ENCODE results near the gene MFSD11.
"Not testable (repeated sequence)": the region's sequence is repeated elsewhere in the genome, so short reads cannot be mapped to it uniquely, and the experiment has no call there.

MFSD11 gene

GRCh38 chr17:76789235-76789788, 51.4 kb downstream of the MFSD11 start:
- DNase-seq (ENCODE audit: extremely low spot score, insufficient read length, low read depth) = no peak

DNA sequence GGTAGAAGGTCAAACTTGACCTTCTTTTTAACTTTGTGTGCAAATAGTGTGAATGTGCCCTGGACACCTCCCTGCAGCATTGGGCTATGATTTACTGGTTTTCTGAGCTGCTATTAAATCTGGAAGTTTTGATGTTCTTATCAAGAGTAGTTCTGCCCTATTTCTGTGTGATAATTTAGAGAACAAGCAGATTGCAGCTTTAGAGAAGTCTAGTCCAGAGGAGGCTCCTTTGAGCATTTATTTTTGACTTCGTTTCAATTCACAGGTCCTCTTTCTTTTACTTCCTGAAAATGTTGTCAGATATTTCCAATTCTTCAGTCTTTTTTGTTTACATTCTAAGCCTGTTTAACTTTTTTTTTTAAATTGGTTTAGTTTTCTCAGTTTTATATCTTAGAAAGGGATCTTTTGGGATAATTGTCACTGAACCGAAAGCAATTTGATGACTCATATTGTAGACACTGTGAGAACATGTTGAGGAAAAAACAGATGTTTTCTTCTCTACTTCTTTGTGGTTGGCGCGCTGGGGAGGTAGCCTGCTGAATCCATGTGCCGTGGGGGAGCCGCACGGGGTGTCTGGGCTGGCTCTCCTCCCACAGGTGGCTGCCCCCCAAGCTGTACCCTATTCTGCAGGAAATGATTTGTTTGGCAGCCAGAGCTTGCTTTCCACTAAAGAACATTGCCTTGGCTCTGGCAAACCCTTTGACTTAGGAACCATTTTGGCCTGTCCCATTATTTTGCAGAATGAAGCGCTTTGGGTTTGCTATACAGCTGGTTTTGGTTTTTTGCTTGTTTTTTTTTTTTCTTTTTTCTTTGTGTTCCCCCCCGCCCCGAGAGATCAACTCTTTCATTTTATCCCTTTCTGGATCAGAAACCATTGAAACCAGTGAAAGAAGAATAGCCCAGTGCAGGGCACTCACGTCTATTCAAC, 53.4 kb downstream of the MFSD11 start:
- no peak for FAIRE-seq

More at GRCh38 chr17:76789235-76789788, 51.4 kb downstream of the MFSD11 start:
- no peak for FAIRE-seq

GRCh38 chr17:76792348-76792747, 54.4 kb downstream of the MFSD11 start:
- DNase-seq (ENCODE audit: extremely low spot score, insufficient read length, low read depth) = no peak
- no peak for FAIRE-seq

More for the DNA sequence above, 53.4 kb downstream of the MFSD11 start:
- peak; percentile 15 for DNase-seq (ENCODE audit: extremely low spot score, insufficient read length, low read depth)

DNA sequence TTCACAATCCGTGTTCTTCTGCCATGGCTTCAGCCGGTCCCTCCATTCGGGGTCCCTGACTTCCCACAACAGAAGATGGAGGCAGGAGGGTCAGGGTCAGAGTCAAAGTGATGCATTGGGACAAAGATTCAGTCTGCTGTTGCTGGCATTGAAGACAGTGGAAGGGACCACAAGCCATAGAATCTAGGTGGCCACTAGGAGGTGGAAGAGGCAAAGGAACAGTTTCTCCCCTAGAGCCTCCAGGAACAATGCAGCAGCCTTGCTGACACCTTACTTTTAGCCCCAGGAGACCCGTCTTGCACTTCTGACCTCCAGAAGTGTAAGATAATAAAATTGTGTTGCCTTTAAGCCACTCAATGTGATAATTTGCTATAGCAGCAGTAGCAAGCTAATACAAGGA, 55.9 kb downstream of the MFSD11 start:
- no peak for FAIRE-seq
- DNase-seq (ENCODE audit: extremely low spot score, insufficient read length, low read depth) = no peak

- DNase-seq (ENCODE audit: extremely low spot score, insufficient read length, low read depth) = no peak
- FAIRE-seq = no peak
These were observed 58.2 kb downstream of the MFSD11 start for GRCh38 chr17:76796081-76796480.

DNA sequence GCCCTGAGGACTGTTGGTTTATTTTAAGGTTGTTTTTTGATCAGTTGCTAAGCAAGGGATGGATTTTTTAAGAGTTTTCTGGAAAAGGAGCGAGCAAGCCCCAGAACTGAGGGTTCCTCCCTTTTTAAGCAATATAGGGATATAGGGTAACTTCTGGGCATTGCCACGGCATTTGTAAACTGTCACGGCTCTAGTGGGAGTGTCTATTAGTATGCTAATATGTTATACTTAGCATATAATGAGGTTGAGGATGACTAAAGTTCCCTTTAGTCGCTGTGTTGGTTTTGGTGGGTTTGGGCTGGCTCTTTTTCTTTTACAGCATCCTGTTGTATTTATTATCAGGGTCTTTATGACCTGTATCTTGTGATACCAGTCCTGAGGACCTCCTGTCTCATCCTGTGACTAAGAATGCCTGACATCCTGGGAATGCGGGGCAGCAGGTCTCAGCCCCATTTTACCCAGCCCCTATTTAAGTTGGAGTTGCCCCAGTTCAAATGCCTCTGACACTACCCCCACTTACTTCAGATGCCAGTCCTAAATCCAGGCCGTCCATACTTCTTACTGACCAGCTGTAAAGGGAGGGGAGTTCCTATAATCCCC, 59.4 kb downstream of the MFSD11 start:
- DNase-seq (ENCODE audit: extremely low spot score, insufficient read length, low read depth) (no peak), FAIRE-seq (no peak)

DNA sequence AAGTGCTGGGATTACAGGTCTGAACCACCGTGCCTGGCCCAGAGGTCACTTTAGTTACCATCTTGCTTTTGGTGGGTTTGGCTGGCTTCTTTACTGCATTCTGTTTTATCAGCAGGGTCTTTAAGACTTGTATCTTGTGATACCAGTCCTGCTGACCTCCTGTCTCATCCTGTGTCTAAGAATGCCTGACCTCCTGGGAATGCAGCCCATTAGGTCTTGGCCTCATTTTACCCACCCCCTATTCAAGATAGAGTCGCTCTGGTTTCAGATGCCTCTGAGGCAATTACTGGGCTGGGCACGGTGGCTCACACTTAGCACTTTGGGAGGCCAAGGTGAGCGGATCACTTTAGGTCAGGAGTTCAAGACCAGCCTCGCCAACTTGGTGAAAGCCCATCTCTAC, 63.8 kb downstream of the MFSD11 start:
- DNase-seq (ENCODE audit: extremely low spot score, insufficient read length, low read depth) (no peak), FAIRE-seq (no peak)

DNA sequence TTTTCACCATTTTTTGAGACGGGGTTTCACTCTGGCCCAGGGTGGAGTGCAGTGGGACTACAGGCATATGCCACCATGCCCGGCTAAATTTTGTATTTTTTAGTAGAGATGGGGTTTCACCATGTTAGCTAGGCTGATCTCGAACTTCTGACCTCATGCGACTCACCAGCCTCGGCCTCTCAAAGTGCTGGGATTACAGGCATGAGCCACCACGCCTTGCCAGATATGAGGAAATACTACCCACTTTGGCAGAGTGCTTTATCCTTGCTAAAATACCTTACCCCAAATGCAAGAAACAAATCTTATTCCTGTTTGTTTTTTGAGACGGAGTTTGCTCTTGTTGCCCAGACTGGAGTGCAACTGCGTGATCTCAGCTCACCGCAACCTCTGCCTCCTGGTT, 67.4 kb downstream of the MFSD11 start:
- DNase-seq (ENCODE audit: extremely low spot score, insufficient read length, low read depth) (no peak), FAIRE-seq (no peak)

GRCh38 chr17:76806151-76806550, 68.2 kb downstream of the MFSD11 start:
- not testable (repeated sequence) for DNase-seq (ENCODE audit: extremely low spot score, insufficient read length, low read depth); FAIRE-seq

DNA sequence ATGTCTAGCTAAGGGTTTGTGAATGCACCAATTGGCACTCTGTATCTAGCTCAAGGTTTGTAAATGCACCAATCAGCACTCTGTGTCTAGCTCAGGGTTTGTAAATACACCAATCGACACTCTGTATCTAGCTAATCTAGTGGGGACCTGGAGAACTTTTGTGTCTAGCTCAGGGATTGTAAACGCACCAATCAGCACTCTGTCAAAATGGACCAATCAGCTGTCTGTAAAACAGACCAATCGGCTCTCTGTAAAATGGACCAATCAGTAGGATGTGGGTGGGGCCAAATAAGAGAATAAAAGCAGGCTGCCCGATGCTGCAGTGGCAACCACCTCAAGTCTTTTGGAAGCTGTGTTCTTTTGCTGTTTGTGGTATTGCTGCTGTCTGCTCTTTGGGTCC, 68.8 kb downstream of the MFSD11 start:
- FAIRE-seq = not testable (repeated sequence)

GRCh38 chr17:76808326-76808725, 70.4 kb downstream of the MFSD11 start:
- FAIRE-seq = no peak
- DNase-seq (ENCODE audit: extremely low spot score, insufficient read length, low read depth) = no peak

More for the DNA sequence above, 68.8 kb downstream of the MFSD11 start:
- DNase-seq (ENCODE audit: extremely low spot score, insufficient read length, low read depth) = not testable (repeated sequence)

DNA sequence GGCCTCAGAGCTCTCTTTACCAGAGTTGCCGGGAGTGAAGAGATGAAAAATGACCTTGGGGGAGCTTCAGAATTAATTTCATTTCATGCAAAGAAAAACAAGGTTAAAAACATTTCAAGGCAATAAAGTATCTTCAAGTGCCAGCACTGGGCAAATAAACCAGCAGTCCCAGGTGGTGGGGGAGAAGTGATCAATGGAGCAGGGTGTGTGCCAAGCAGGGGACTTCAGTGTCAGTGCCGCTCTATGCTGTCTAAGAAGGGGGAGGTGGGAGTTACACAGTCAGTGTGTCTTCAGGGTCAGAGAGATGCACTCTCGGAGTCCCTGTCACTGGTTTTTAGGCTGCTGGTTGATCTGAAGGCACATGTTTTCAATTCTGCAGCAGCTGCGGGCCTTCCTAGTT, 73.0 kb downstream of the MFSD11 start:
- DNase-seq (ENCODE audit: extremely low spot score, insufficient read length, low read depth) (no peak), FAIRE-seq (no peak)

DNA sequence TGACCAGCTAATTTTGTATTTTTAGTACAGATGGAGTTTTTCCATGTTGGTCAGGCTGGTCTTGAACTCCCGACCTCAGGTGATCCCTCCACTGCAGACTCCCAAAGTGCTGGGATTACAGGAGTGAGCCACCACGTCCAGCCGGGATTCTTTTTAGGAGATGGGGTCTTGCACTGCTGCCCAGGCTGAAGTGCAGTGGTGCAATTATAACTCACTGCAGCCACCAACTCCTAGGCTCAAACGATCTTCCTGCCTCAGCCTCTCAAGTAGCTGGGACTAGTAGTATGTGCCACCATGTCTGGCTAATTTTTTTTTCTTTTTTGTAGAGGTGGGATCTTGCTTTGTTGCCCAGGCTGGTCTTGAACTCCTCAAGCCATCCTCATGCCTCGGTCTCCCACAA, 73.9 kb downstream of the MFSD11 start:
- FAIRE-seq (no peak), DNase-seq (ENCODE audit: extremely low spot score, insufficient read length, low read depth) (no peak)

GRCh38 chr17:76812263-76812662, 74.3 kb downstream of the MFSD11 start:
- no peak for FAIRE-seq
- no peak for DNase-seq (ENCODE audit: extremely low spot score, insufficient read length, low read depth)

GRCh38 chr17:76812968-76813367, 75.0 kb downstream of the MFSD11 start:
- FAIRE-seq = no peak
- no peak for DNase-seq (ENCODE audit: extremely low spot score, insufficient read length, low read depth)

DNA sequence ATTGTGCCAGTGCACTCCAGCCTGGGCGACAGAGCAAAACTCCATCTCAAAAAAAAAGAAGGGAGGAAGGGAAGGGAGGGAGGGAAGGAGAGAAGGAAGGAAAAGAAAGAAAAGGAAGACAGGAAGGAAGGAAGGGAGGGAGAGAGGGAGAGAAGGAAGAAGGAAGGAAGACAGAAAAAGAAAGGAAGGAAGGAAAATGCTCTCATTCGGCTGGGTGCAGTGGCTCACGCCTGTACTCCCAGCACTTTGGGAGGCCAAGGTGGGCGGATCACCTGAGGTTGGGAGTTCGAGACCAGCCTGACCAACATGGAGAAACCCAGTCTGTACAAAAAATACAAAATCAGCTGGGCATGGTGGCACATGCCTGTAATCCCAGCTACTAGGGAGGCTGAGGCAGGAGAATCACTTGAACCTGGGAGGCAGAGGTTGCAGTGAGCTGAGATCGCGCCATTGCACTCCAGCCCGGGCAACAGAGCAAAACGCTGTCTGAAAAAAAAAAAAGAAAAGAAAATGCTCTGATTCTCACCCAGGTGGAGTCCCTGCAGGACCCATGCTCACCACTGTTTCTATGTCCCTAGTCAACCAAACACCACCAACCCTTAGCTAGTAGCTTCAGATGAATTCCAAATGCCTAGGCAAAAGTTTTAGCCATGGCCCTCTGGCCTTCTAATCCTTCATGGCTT, 78.1 kb downstream of the MFSD11 start:
- FAIRE-seq; DNase-seq (ENCODE audit: extremely low spot score, insufficient read length, low read depth): not testable (repeated sequence)

GRCh38 chr17:76816590-76817135, 78.7 kb downstream of the MFSD11 start:
- FAIRE-seq = peak; percentile 75
- peak; percentile 22 for DNase-seq (ENCODE audit: extremely low spot score, insufficient read length, low read depth)

DNA sequence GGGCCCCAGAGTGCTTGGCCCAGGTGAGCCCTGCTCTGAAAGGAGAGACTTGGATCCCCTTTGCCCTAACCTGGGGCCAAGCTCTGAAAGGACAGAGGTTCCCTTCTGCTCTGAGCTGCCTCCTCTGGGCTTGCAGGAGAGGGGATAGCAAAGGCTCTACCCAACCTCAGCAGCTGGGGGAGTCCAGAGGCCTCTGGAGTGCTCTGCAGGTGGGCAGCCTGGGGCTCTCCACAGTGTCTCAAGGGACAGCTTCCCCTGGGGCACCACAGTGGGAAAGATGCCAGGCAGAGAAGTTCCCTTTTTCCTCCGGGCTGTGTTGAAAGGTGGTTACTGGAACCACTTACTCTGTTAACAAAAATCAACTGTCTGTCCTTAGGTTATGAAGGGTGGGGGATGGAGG, 82.1 kb downstream of the MFSD11 start:
- DNase-seq (ENCODE audit: extremely low spot score, insufficient read length, low read depth) (no peak), FAIRE-seq (no peak)

GRCh38 chr17:76820561-76820960, 82.6 kb downstream of the MFSD11 start:
- no peak for FAIRE-seq
- no peak for DNase-seq (ENCODE audit: extremely low spot score, insufficient read length, low read depth)

DNA sequence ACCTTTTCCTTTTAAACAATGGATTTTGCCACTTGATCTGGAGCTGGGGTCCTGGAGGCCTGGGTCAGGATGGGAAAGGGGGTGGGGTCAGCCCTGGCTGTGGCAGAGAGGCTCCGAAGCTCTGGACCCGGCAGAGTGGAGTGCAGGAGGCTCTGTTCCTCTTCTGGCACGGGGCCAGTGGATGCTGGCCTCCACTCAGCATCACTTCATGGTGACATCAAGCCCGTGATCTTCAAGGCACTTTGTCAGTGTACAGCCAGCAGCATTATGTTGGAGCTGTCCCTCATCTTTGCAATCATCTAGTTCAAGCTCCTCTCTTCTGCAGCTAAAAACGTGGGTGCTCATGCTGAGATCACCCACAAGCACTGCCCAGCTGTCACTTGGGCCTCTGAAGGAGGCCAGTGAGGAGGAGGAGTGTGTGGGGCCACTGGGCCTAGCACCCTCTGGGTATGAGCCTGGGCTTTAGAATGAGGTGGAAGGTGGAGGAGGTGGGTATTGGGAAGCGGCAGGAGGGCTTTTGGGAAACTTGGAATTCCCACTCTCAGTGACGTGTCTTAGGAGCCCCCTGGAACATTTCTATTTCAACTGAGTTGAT, 84.4 kb downstream of the MFSD11 start:
- FAIRE-seq = no peak
- DNase-seq (ENCODE audit: extremely low spot score, insufficient read length, low read depth) = no peak

Data from GM18507 (cell line).